GM23248 (cell line): ENCODE results near the gene ARHGAP24.

Experiments used
- EZH2 ChIP-seq: fragments of 200-600 bp; sonication (generic); IDR thresholded peaks from 2 replicates; pipeline ENCODE4 v1.6.1; 2018; ENCODE audit warnings: antibody characterized with exemption, mild to moderate bottlenecking; ENCODE audit not compliant: insufficient read depth, poor library complexity, severe bottlenecking
- EZH2phosphoT487 ChIP-seq: fragments of 200-600 bp; sonication (generic); IDR thresholded peaks from 2 replicates; pipeline ENCODE4 v1.6.1; 2018; ENCODE audit warnings: antibody characterized with exemption, moderate library complexity, mild to moderate bottlenecking, low read depth; ENCODE audit not compliant: insufficient read depth

- TF ChIP-seq EZH2 (no peak), EZH2phosphoT487 (no peak)
Measured at GRCh38 chr4:85684676-85685075, 209.7 kb downstream of the ARHGAP24 start.
